ENCODE data around the gene OR4K13. TPM values are rescaled to one million over a fixed set of nuclear protein-coding genes. Genes with fewer than 3 reads are reported as not detected.

The OR4K13 gene
- polyA plus RNA-seq, 1 experiment: not detected

DNA sequence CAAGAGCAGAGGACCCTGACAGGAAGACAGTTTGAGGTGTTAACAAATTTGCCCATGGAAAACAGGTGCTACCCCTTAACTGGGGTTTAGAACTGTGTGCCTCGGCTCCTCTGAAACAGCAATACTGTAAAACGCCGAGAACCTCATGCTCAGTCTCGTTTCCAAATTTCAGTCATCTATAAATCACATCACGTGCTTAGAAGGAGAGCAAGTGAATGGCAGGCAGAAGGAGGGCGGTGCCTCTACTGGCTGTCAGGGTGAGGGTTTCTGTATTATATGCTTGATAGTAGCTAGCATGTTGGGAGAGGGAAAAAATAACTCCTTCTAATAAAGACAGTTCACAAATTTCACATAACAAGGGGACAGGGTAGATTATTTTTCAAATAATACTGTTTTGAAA, 4.8 kb downstream of the OR4K13 start:
- H3K27me3 ChIP-seq (ENCODE audit: control insufficient read depth, insufficient read depth, low read length): no peaks in the 10 kb centered on the region
- no peak for DNase-seq (ENCODE audit: low read depth)
- no peak for TF ChIP-seq CTCF (IDR thresholded peaks at IDR 0.05; ENCODE audit: insufficient read depth, low read depth, low read length)
- ChIA-PET CTCF (no interaction called here), POLR2A (no interaction called here)
- no peaks in the 10 kb centered on the region for H3K36me3 ChIP-seq (ENCODE audit: control insufficient read depth, insufficient read depth, low read length)
- H3K4me3 ChIP-seq (ENCODE audit: low read depth, low read length): no peak overlapping the region

DNA sequence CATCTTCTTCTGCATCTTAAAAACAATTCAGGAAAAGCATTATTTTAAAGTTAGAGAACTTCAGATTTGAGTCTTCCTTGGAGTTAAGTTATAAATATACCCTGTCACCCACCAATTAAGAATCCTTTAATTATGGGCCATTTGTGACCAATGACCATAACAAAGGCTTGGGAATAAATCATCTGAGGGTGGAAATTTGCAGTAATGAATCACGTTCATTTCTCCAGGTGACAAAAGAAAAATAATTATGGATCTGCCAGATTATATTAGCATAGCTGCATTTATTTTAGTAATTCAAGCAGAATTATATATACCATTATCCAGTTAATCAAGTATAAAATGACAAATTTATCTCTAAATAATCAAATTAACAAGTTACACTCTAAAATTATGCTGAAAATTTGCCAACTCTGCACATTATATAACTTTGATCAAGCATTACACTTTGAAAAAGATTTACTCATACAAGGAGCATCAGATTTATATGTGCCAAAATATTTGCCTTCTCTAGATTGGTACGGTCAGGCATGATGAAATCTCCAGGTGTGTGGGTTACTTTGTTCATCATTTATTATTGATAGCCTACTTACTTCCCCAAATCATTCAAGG, 16.5 kb downstream of the OR4K13 start, which contains the start of gene OR4K14:
TSS of gene OR4K14 (minus strand) at position 51 of the 609 bp plus-strand sequence. CDS start 4,114 bp downstream, outside the sequence.
- no peak for TF ChIP-seq CTCF (IDR thresholded peaks at IDR 0.05; ENCODE audit: insufficient read depth, low read depth, low read length)
- ChIA-PET POLR2A (no interaction called here), CTCF (no interaction called here)
- H3K27me3 ChIP-seq (ENCODE audit: control insufficient read depth, insufficient read depth, low read length): no peaks in the 10 kb centered on the region
- DNase-seq (ENCODE audit: low read depth): no peak
- H3K36me3 ChIP-seq (ENCODE audit: control insufficient read depth, insufficient read depth, low read length): no peaks in the 10 kb centered on the region
- no peak within 1 kb of the TSS for H3K4me3 ChIP-seq (ENCODE audit: low read depth, low read length)

DNA sequence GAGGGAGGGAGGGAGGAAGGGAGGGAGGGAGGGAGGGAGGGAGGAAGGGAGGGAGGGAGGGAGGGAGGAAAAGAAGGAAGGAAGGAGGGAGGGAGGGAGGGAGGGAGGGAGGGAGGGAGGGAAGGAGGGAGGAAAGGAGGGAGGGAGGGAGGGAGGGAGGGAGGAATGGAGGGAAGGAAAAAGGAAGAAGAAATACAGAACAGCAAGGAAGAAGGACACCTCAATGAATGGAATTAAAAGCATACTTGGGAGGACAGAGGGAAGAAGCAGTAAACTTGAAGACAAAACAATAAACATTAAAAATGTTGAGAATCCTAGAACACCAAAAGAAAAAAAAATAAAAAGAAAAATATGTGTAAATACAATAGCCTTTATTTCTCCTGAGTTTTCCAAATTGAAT, 27.7 kb downstream of the OR4K13 start:
- ChIA-PET POLR2A (no interaction called here), CTCF (no interaction called here)
- Histone ChIP-seq H3K4me3 (ENCODE audit: low read depth, low read length) (no peak overlapping the region), H3K36me3 (ENCODE audit: control insufficient read depth, insufficient read depth, low read length) (no peaks in the 10 kb centered on the region), H3K27me3 (ENCODE audit: control insufficient read depth, insufficient read depth, low read length) (no peaks in the 10 kb centered on the region)
- DNase-seq (ENCODE audit: low read depth): no peak
- TF ChIP-seq CTCF (IDR thresholded peaks at IDR 0.05; ENCODE audit: insufficient read depth, low read depth, low read length): no peak

DNA sequence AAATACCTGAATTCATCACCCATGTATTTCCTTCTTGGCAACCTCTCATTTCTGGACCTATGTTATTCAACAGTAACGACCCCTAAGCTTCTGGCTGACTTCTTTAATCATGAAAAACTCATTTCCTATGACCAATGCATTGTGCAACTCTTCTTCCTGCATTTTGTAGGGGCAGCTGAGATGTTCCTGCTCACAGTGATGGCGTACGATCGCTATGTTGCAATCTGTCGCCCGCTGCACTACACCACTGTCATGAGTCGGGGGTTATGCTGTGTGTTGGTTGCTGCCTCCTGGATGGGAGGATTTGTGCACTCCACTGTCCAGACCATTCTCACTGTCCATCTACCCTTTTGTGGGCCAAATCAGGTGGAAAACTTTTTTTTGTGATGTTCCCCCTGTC, 33.5 kb downstream of the OR4K13 start:
- Histone ChIP-seq H3K4me3 (ENCODE audit: low read depth, low read length) (no peak overlapping the region), H3K36me3 (ENCODE audit: control insufficient read depth, insufficient read depth, low read length) (no peaks in the 10 kb centered on the region), H3K27me3 (ENCODE audit: control insufficient read depth, insufficient read depth, low read length) (no peaks in the 10 kb centered on the region)
- no peak for DNase-seq (ENCODE audit: low read depth)
- no peak for TF ChIP-seq CTCF (IDR thresholded peaks at IDR 0.05; ENCODE audit: insufficient read depth, low read depth, low read length)
- CTCF ChIA-PET: no interaction called here
- POLR2A ChIA-PET: no interaction called here

- DNase-seq (ENCODE audit: low read depth): no peak
- ChIA-PET POLR2A (no interaction called here), CTCF (no interaction called here)
- no peak for TF ChIP-seq CTCF (IDR thresholded peaks at IDR 0.05; ENCODE audit: insufficient read depth, low read depth, low read length)
- Histone ChIP-seq H3K36me3 (ENCODE audit: control insufficient read depth, insufficient read depth, low read length) (no peaks in the 10 kb centered on the region), H3K4me3 (ENCODE audit: low read depth, low read length) (no peak within 1 kb of the TSS), H3K27me3 (ENCODE audit: control insufficient read depth, insufficient read depth, low read length) (no peaks in the 10 kb centered on the region)
Observed at GRCh38 chr14:20001863-20002262, 34.0 kb downstream of the OR4K13 start, which contains the start of gene OR4Q2. OR4Q2 (plus strand) TSS chr14:20002163.
